Liver (tissue), 9 donors: ENCODE data around the gene ASIC3. TPM values are rescaled to one million over a fixed set of nuclear protein-coding genes. Genes with fewer than 3 reads are reported as not detected.
"Not testable (repeated sequence)": the region's sequence is repeated elsewhere in the genome, so short reads cannot be mapped to it uniquely, and the experiment has no call there.

ENCODE experiments used
- DNase-seq: peaks from one replicate; pipeline ENCODE4 v3.0.0-alpha.2; 2017; ENCODE audit warnings: low spot score
- H3K27ac ChIP-seq, 2 donors: one replicate each; pipeline ENCODE4 v1.7.0; 2013; ENCODE audit warnings: inconsistent platforms in 2 of 2, low read length in 2 of 2, control low read depth in 1 of 2, low read depth in 1 of 2, mild to moderate bottlenecking in 1 of 2
- H3K27me3 ChIP-seq, 4 donors: one replicate each; pipeline versions ENCODE4 v1.6.1 to v1.7.0; 2013; ENCODE audit warnings: low read length in 3 of 4, inconsistent platforms in 1 of 4, mild to moderate bottlenecking in 1 of 4, moderate library complexity in 1 of 4; ENCODE audit not compliant: control insufficient read depth in 4 of 4, insufficient read depth in 4 of 4
- H3K36me3 ChIP-seq, 4 donors: one replicate each; pipeline versions ENCODE4 v1.6.1 to v1.7.0; 2013; ENCODE audit warnings: low read length in 3 of 4, mild to moderate bottlenecking in 3 of 4, low read depth in 1 of 4, moderate library complexity in 1 of 4; ENCODE audit not compliant: control insufficient read depth in 4 of 4, insufficient read depth in 3 of 4
- H3K4me1 ChIP-seq, 4 donors: one replicate each; pipeline versions ENCODE4 v1.6.1 to v1.7.0; 2013; ENCODE audit warnings: low read length in 3 of 4, mild to moderate bottlenecking in 3 of 4, moderate library complexity in 1 of 4; ENCODE audit not compliant: control insufficient read depth in 4 of 4, insufficient read depth in 4 of 4
- H3K4me3 ChIP-seq, 3 donors: one replicate each; pipeline versions ENCODE4 v1.6.1 to v1.7.0; 2013; ENCODE audit warnings: low read length in 3 of 3, control low read depth in 1 of 3, low read depth in 1 of 3, mild to moderate bottlenecking in 1 of 3
- H3K9ac ChIP-seq, 2 donors: one replicate each; pipeline ENCODE4 v1.7.0; 2013; ENCODE audit warnings: low read length in 2 of 2, mild to moderate bottlenecking in 2 of 2, moderate library complexity in 2 of 2, control low read depth in 1 of 2, low read depth in 1 of 2
- H3K9me3 ChIP-seq, 4 donors: one replicate each; pipeline versions ENCODE4 v1.6.1 to v1.7.0; 2013; ENCODE audit warnings: low read length in 3 of 4; ENCODE audit not compliant: control insufficient read depth in 4 of 4
- EGR1 ChIP-seq, 2 donors: IDR thresholded peaks; 2 replicates each; pipeline ENCODE4 v1.6.1; 2016 to 2018; ENCODE audit warnings: antibody characterized with exemption in 2 of 2, low read depth in 2 of 2
- FOXA2 ChIP-seq: IDR thresholded peaks from 2 replicates; pipeline ENCODE4 v1.6.1; 2016; ENCODE audit warnings: antibody characterized with exemption
- GABPA ChIP-seq, 2 donors: IDR thresholded peaks in 1 of 2; conservative IDR thresholded peaks in 1 of 2; 2 replicates each; pipeline ENCODE4 v1.6.1; 2016; ENCODE audit warnings: antibody characterized with exemption in 2 of 2, mild to moderate bottlenecking in 1 of 2, moderate library complexity in 1 of 2
- HNF4A ChIP-seq, 2 donors: conservative IDR thresholded peaks; 2 replicates each; pipeline ENCODE4 v1.6.1; 2016; ENCODE audit warnings: antibody characterized with exemption in 2 of 2, mild to moderate bottlenecking in 2 of 2
- HNF4G ChIP-seq: IDR thresholded peaks from 2 replicates; pipeline ENCODE4 v1.6.1; 2016; ENCODE audit warnings: antibody characterized with exemption
- JUND ChIP-seq, 2 donors: IDR thresholded peaks; 2 replicates each; pipeline ENCODE4 v1.6.1; 2016; ENCODE audit warnings: antibody characterized with exemption in 2 of 2
- NR2F2 ChIP-seq: IDR thresholded peaks from 2 replicates; pipeline ENCODE4 v1.6.1; 2016; ENCODE audit warnings: antibody characterized with exemption
- RAD21 ChIP-seq, 2 donors: IDR thresholded peaks; 2 replicates each; pipeline ENCODE4 v1.6.1; 2016; ENCODE audit warnings: antibody characterized with exemption in 2 of 2, mild to moderate bottlenecking in 2 of 2
- RXRA ChIP-seq, 2 donors: IDR thresholded peaks; 2 replicates each; pipeline ENCODE4 v1.6.1; 2017 to 2018; ENCODE audit warnings: antibody characterized with exemption in 2 of 2, mild to moderate bottlenecking in 1 of 2
- SP1 ChIP-seq: IDR thresholded peaks from 2 replicates; pipeline ENCODE4 v1.6.1; 2018; ENCODE audit warnings: antibody characterized with exemption, mild to moderate bottlenecking
- TAF1 ChIP-seq: conservative IDR thresholded peaks from 2 replicates; pipeline ENCODE4 v1.6.1; 2016; ENCODE audit warnings: antibody characterized with exemption, mild to moderate bottlenecking
- YY1 ChIP-seq: IDR thresholded peaks from 2 replicates; pipeline ENCODE4 v1.6.1; 2016; ENCODE audit warnings: antibody characterized with exemption, mild to moderate bottlenecking
- WGBS: extraction: QIAGEN DNeasy Blood & Tissue Kit; methylation state at CpG from one replicate; pipeline ENCODE4 v1.1.7; 2013; 5-methylcytosine and 5-hydroxymethylcytosine counted together
- polyA plus RNA-seq, 2 donors: library from polyadenylated mRNA; stranded (reverse) in 1 of 2; unstranded in 1 of 2; fragments of 200-250 nt in 1 of 2; fragments of >200 nt in 1 of 2; fragmentation: Nextera tagmentation in 1 of 2; extraction: Ambion mirVana in 1 of 2; gene quantifications; one replicate each; pipeline versions ENCODE4 v1.2.1 to v1.2.3, GENCODE V29; 2013 to 2015
- total RNA-seq, 2 donors: library from RNA; depleted of rRNA; stranded (reverse); fragments of >200 nt; gene quantifications; one replicate each; pipeline ENCODE4 v1.2.3, GENCODE V29; 2014
- TF ChIP-seq, protein P1 (sequence below): IDR thresholded peaks from 2 replicates; pipeline ENCODE4 v1.6.1; 2016; ENCODE audit warnings: antibody characterized with exemption
- TF ChIP-seq, protein P2 (sequence below): fragments of 150-350 bp; IDR thresholded peaks from 2 replicates; pipeline ENCODE4 v1.5.1; 2017; ENCODE audit warnings: improper control_type of control experiment, low read depth, low read length; ENCODE audit not compliant: missing input control
- TF ChIP-seq, protein P3 (sequence below): IDR thresholded peaks from 2 replicates; pipeline ENCODE4 v1.6.1; 2016; ENCODE audit warnings: antibody characterized with exemption
- donor health status: healthy.
- donor health status: healthy.
- donor health status: healthy.
- donor health status: healthy.
- donor health status: healthy.

ASIC3 gene
- total and polyA plus RNA-seq, 4 donors = 0.05 to 1.0 (median 0.39) TPM

DNA sequence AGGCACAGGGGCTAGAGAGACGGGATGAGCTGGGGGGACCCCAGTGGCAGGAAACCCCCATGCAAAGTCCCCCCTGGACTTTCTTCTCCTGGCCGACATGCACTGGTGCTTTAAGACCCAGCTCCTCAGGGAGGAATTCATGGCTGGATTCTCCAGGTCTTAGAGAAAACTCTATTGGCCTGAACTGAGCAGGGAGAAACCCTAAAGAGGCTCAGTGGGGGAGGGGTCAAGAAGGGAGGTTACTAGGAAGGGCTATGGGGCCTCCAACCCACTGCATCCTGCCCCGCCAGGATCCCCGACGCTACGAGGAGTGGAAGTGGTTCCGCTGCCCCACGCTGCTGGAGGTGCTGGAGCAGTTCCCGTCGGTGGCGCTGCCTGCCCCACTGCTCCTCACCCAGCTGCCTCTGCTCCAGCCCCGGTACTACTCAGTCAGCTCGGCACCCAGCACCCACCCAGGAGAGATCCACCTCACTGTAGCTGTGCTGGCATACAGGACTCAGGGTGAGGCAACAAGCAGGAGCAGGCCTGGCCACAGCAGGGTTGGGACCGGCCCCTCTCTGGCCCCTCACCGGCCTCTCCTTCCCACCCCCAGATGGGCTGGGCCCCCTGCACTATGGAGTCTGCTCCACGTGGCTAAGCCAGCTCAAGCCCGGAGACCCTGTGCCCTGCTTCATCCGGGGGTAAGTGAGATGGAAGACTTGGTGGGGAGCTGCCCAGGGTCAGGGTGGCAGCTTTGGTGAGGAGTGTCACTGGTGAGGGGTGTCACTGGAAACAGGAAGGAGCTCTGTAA lies 37.8 kb upstream of the ASIC3 start (continued):
- TF ChIP-seq, protein P1, sequence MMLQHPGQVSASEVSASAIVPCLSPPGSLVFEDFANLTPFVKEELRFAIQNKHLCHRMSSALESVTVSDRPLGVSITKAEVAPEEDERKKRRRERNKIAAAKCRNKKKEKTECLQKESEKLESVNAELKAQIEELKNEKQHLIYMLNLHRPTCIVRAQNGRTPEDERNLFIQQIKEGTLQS = no peak
- no peak for TF ChIP-seq TAF1
- TF ChIP-seq YY1 = no peak
- TF ChIP-seq EGR1 (IDR thresholded peaks at IDR 0.05; ENCODE audit: low read depth in 2 of 2) = no peak
- no peak for TF ChIP-seq HNF4G
- TF ChIP-seq JUND (IDR thresholded peaks at IDR 0.05) = no peak
- no peak for TF ChIP-seq FOXA2

DNA sequence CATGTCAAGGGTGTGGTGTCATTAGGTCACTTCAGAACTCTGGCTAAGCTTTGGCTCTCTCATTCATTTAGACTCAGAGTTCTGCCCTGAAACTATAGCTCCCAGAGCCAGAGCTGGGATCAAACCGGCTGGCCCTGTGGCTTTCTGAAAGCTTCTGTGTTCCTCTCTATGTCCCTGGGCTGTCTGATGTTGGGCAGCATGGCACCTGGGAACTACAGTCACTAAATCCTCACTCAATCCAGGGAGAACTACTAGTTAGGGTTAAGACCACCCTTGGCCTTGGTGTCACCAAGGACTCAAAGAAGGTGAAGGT lies 37.3 kb upstream of the ASIC3 start:
- no peak overlapping the region for H3K4me3 ChIP-seq
- peaks cover 2 to 32% (median 10%) of the 10 kb centered on the region in 4 donors for H3K4me1 ChIP-seq
- H3K36me3 ChIP-seq = no peaks in the 10 kb centered on the region
- 75% methylated on average over 1 of the region's 1 CpG for WGBS
- TF ChIP-seq, protein P2, sequence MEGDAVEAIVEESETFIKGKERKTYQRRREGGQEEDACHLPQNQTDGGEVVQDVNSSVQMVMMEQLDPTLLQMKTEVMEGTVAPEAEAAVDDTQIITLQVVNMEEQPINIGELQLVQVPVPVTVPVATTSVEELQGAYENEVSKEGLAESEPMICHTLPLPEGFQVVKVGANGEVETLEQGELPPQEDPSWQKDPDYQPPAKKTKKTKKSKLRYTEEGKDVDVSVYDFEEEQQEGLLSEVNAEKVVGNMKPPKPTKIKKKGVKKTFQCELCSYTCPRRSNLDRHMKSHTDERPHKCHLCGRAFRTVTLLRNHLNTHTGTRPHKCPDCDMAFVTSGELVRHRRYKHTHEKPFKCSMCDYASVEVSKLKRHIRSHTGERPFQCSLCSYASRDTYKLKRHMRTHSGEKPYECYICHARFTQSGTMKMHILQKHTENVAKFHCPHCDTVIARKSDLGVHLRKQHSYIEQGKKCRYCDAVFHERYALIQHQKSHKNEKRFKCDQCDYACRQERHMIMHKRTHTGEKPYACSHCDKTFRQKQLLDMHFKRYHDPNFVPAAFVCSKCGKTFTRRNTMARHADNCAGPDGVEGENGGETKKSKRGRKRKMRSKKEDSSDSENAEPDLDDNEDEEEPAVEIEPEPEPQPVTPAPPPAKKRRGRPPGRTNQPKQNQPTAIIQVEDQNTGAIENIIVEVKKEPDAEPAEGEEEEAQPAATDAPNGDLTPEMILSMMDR = no peak
- no peak for TF ChIP-seq SP1
- TF ChIP-seq TAF1 = no peak
- no peak for TF ChIP-seq JUND (IDR thresholded peaks at IDR 0.05)
- no peaks in the 10 kb centered on the region for H3K9me3 ChIP-seq
- no peak overlapping the region for H3K27ac ChIP-seq
- H3K9ac ChIP-seq = no peak overlapping the region
- DNase-seq = no peak
- peaks cover 0 to 4% (median under 1%) of the 10 kb centered on the region in 4 donors for H3K27me3 ChIP-seq

DNA sequence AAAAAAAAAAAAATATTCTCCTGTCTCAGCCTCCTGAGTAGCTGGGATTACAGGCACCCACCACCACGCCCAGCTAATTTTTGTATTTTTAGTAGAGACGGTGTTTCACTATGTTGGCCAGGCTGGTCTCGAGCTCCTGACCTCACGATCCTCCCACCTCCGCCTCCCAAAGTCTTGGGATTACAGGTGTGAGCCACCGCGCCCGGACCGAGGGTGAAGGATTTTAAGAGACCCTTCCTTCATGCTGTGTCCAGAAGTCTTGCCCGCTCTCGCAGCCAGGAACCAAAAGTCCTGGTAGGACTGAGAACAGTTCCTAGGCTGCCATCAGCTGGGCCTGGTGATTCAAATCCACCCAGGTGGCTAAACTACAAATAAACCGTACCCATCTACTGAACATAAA lies 36.7 kb upstream of the ASIC3 start:
- DNase-seq, H3K27ac ChIP-seq, H3K9ac ChIP-seq, H3K4me3 ChIP-seq, H3K36me3 ChIP-seq, H3K27me3 ChIP-seq, H3K9me3 ChIP-seq: not testable (repeated sequence)
- WGBS = 85% methylated on average over 12 of the region's 12 CpGs
- H3K4me1 ChIP-seq = peaks cover 2 to 32% (median 10%) of the 10 kb centered on the region in 4 donors

DNA sequence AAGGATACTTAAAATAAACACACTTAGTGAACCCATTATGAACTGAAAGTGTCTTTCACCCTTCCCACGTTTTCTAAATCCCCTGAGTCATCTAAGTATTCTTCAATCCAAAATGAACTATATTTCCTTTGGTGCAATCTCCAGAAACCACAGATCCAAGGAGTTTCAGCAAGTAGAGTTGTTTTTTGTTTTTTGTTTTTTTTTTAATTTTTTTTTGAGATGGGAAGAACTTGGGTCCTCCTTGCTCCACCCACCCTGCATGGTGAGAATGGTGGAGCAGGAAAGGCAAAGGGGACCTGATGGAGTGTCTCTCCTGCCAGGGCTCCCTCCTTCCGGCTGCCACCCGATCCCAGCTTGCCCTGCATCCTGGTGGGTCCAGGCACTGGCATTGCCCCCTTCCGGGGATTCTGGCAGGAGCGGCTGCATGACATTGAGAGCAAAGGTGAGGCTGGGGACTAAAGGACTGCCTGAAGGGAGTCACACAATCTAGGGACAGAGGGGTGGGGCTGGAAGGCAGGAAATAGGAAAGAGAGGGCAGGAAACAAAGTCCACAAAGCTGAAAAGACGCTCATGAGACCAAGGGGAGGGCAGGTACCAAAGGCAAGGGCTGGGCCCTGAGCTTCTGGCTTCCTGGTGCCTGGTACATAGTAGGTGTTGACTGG lies 36.2 kb upstream of the ASIC3 start:
- no peak for DNase-seq
- Histone ChIP-seq H3K9me3 (no peaks in the 10 kb centered on the region), H3K36me3 (no peaks in the 10 kb centered on the region), H3K27ac (no peak overlapping the region), H3K27me3 (peaks cover 0 to 4% (median under 1%) of the 10 kb centered on the region in 4 donors), H3K4me1 (peaks cover 2 to 29% (median 9%) of the 10 kb centered on the region in 4 donors), H3K4me3 (no peak overlapping the region), H3K9ac (no peak overlapping the region)
- WGBS = 43% methylated on average over 6 of the region's 6 CpGs
- no peak for TF ChIP-seq GABPA (IDR thresholded peaks at IDR 0.05 in 1 of 2, conservative IDR thresholded peaks at IDR 0.05 in 1 of 2)
- no peak for TF ChIP-seq RAD21 (IDR thresholded peaks at IDR 0.05)
- TF ChIP-seq, protein P3, sequence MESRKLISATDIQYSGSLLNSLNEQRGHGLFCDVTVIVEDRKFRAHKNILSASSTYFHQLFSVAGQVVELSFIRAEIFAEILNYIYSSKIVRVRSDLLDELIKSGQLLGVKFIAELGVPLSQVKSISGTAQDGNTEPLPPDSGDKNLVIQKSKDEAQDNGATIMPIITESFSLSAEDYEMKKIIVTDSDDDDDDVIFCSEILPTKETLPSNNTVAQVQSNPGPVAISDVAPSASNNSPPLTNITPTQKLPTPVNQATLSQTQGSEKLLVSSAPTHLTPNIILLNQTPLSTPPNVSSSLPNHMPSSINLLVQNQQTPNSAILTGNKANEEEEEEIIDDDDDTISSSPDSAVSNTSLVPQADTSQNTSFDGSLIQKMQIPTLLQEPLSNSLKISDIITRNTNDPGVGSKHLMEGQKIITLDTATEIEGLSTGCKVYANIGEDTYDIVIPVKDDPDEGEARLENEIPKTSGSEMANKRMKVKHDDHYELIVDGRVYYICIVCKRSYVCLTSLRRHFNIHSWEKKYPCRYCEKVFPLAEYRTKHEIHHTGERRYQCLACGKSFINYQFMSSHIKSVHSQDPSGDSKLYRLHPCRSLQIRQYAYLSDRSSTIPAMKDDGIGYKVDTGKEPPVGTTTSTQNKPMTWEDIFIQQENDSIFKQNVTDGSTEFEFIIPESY = no peak
- no peak for TF ChIP-seq HNF4A (conservative IDR thresholded peaks at IDR 0.05)
- no peak for TF ChIP-seq YY1
- no peak for TF ChIP-seq HNF4G
- TF ChIP-seq, protein P2 = no peak
- no peak for TF ChIP-seq NR2F2
- TF ChIP-seq, protein P1 = no peak
- no peak for TF ChIP-seq RXRA (IDR thresholded peaks at IDR 0.05)
- no peak for TF ChIP-seq SP1
